Mesenchymal stem cell (in vitro differentiated cells and primary cell): ENCODE measurements around the gene CLTA.

ENCODE experiments used
- DNase-seq: peaks from one replicate; pipeline ENCODE4 v3.0.0-alpha.2; 2013
- H2AFZ ChIP-seq: one replicate; pipeline ENCODE4 v1.6.1; 2013; ENCODE audit warnings: low read depth, mild to moderate bottlenecking, control low read depth, inconsistent platforms, low read length, moderate library complexity
- H2AK5ac ChIP-seq: 2 replicates; pipeline ENCODE4 v1.6.1; 2013; ENCODE audit warnings: low read length, moderate library complexity, mild to moderate bottlenecking, inconsistent platforms; ENCODE audit not compliant: severe bottlenecking
- H2BK120ac ChIP-seq: one replicate; pipeline ENCODE4 v1.6.1; 2013; ENCODE audit warnings: low read depth, mild to moderate bottlenecking, inconsistent platforms, low read length, moderate library complexity
- H2BK12ac ChIP-seq, 2 experiments: one replicate each; pipeline ENCODE4 v1.6.1; 2013; ENCODE audit warnings: inconsistent platforms in 2 of 2, low read length in 2 of 2, mild to moderate bottlenecking in 2 of 2, moderate library complexity in 2 of 2, control low read depth in 1 of 2
- H2BK15ac ChIP-seq: one replicate; pipeline ENCODE4 v1.6.1; 2013; ENCODE audit warnings: mild to moderate bottlenecking, low read depth, inconsistent platforms; ENCODE audit not compliant: poor library complexity, severe bottlenecking
- H2BK5ac ChIP-seq: 2 replicates; pipeline ENCODE4 v1.6.1; 2013; ENCODE audit warnings: low read depth, mild to moderate bottlenecking, low read length, control low read depth, inconsistent platforms; ENCODE audit not compliant: poor library complexity, severe bottlenecking
- H3K14ac ChIP-seq, 2 experiments: one replicate each; pipeline ENCODE4 v1.6.1; 2013; ENCODE audit warnings: inconsistent platforms in 2 of 2, low read length in 2 of 2, control low read depth in 1 of 2, mild to moderate bottlenecking in 1 of 2, moderate library complexity in 1 of 2
- H3K18ac ChIP-seq, 2 experiments: one replicate each; pipeline ENCODE4 v1.6.1; 2013; ENCODE audit warnings: inconsistent platforms in 2 of 2, low read length in 2 of 2, control low read depth in 1 of 2, low read depth in 1 of 2, mild to moderate bottlenecking in 1 of 2
- H3K23ac ChIP-seq, 2 experiments: one replicate each; pipeline ENCODE4 v1.6.1; 2013; ENCODE audit warnings: inconsistent platforms in 2 of 2, low read length in 2 of 2, mild to moderate bottlenecking in 2 of 2, moderate library complexity in 2 of 2, control low read depth in 1 of 2
- H3K27ac ChIP-seq: 2 replicates; pipeline ENCODE4 v1.5.1; 2013; ENCODE audit warnings: mild to moderate bottlenecking, moderate library complexity, low read length, control low read depth, inconsistent platforms; ENCODE audit not compliant: poor library complexity, severe bottlenecking
- H3K27me3 ChIP-seq, 2 experiments: 2 replicates each; pipeline versions ENCODE4 v1.6.1 to v1.7.0; 2013; ENCODE audit warnings: low read length in 2 of 2, mild to moderate bottlenecking in 2 of 2, moderate library complexity in 2 of 2, control low read depth in 1 of 2, inconsistent platforms in 1 of 2; ENCODE audit not compliant: control insufficient read depth in 1 of 2, insufficient read depth in 1 of 2
- H3K36me3 ChIP-seq, 2 experiments: 2 replicates each; pipeline versions ENCODE4 v1.6.1 to v1.7.0; 2013; ENCODE audit warnings: low read length in 2 of 2, control low read depth in 1 of 2, inconsistent platforms in 1 of 2, low read depth in 1 of 2, mild to moderate bottlenecking in 1 of 2; ENCODE audit not compliant: insufficient read depth in 2 of 2, control insufficient read depth in 1 of 2
- H3K4ac ChIP-seq, 2 experiments: one replicate each; pipeline ENCODE4 v1.6.1; 2013; ENCODE audit warnings: inconsistent platforms in 2 of 2, low read length in 2 of 2, mild to moderate bottlenecking in 2 of 2, moderate library complexity in 2 of 2, control low read depth in 1 of 2, low read depth in 1 of 2
- H3K4me1 ChIP-seq: 2 replicates; pipeline ENCODE4 v1.6.1; 2013; ENCODE audit warnings: low read depth, low read length, control low read depth; ENCODE audit not compliant: control insufficient read depth, insufficient read depth
- H3K4me2 ChIP-seq: 2 replicates; pipeline ENCODE4 v1.6.1; 2013; ENCODE audit warnings: low read length, mild to moderate bottlenecking, inconsistent platforms; ENCODE audit not compliant: poor library complexity, severe bottlenecking
- H3K4me3 ChIP-seq, 2 experiments: 2 replicates each; pipeline versions ENCODE4 v1.5.1 to v1.7.0; 2013; ENCODE audit warnings: low read length in 2 of 2, mild to moderate bottlenecking in 2 of 2, control low read depth in 1 of 2, low read depth in 1 of 2; ENCODE audit not compliant: insufficient read depth in 1 of 2
- H3K79me1 ChIP-seq: replicated peaks from 2 replicates; pipeline ENCODE4 v1.6.1; 2013; ENCODE audit warnings: mild to moderate bottlenecking, control low read depth, low read length, inconsistent platforms; ENCODE audit not compliant: poor library complexity, severe bottlenecking
- H3K9ac ChIP-seq: 2 replicates; pipeline ENCODE4 v1.7.0; 2013; ENCODE audit warnings: mild to moderate bottlenecking, low read length, moderate library complexity
- H3K9me3 ChIP-seq: 2 replicates; pipeline ENCODE4 v1.7.0; 2013; ENCODE audit warnings: mild to moderate bottlenecking, low read length; ENCODE audit not compliant: control insufficient read depth
- H4K8ac ChIP-seq: one replicate; pipeline ENCODE4 v1.6.1; 2013; ENCODE audit warnings: inconsistent platforms, mild to moderate bottlenecking, low read length, moderate library complexity
- H4K91ac ChIP-seq: one replicate; pipeline ENCODE4 v1.6.1; 2013; ENCODE audit warnings: mild to moderate bottlenecking, low read length, inconsistent platforms
- WGBS: methylation state at CpG from one replicate; pipeline ENCODE4 v1.1.7; 2013; ENCODE audit warnings: mixed read lengths; 5-methylcytosine and 5-hydroxymethylcytosine counted together

CLTA gene

DNA sequence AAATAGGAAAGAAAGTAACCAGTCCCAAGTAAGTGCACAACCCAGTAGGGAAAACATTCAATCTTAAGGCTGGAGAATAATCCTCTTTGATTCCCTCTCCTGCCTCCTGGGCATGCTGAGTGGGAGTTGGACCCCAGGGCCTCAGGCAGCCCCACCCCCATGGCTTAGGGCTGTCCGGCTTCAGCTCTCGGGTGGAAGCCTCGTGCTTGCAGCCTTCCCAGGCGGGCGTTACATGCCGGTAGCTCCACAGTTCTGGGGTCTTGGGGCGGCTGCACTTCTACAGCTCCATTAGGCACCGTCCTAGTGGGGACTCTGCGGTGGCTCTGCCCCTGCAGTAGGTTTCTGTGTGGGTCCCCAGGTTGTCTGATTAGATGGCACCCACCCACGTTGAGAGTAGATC lies 44.1 kb upstream of the CLTA start:
- Histone ChIP-seq H2AK5ac (no peak overlapping the region), H3K27ac (no peak overlapping the region), H3K79me1 (peaks cover 27% of the 10 kb centered on the region), H3K27me3 (no peaks in the 10 kb centered on the region), H3K9ac (no peak overlapping the region), H2BK5ac (no peak overlapping the region), H3K4me1 (peaks cover 31% of the 10 kb centered on the region), H3K4me2 (no peak overlapping the region), H3K18ac (no peak overlapping the region), H3K4me3 (no peak overlapping the region), H3K9me3 (peaks cover 6% of the 10 kb centered on the region), H2BK120ac (no peak overlapping the region), H3K14ac (no peak overlapping the region), H2BK12ac (no peak overlapping the region), H4K8ac (no peak overlapping the region), H2BK15ac (peak overlapping the region; percentile 30), H3K23ac (no peak overlapping the region), H2AFZ (no peak overlapping the region), H3K36me3 (peaks cover 17 to 48% of the 10 kb centered on the region in 2 experiments), H4K91ac (no peak overlapping the region), H3K4ac (no peak overlapping the region)
- WGBS: 97% methylated on average over 10 of the region's 10 CpGs
- DNase-seq: no peak

DNA sequence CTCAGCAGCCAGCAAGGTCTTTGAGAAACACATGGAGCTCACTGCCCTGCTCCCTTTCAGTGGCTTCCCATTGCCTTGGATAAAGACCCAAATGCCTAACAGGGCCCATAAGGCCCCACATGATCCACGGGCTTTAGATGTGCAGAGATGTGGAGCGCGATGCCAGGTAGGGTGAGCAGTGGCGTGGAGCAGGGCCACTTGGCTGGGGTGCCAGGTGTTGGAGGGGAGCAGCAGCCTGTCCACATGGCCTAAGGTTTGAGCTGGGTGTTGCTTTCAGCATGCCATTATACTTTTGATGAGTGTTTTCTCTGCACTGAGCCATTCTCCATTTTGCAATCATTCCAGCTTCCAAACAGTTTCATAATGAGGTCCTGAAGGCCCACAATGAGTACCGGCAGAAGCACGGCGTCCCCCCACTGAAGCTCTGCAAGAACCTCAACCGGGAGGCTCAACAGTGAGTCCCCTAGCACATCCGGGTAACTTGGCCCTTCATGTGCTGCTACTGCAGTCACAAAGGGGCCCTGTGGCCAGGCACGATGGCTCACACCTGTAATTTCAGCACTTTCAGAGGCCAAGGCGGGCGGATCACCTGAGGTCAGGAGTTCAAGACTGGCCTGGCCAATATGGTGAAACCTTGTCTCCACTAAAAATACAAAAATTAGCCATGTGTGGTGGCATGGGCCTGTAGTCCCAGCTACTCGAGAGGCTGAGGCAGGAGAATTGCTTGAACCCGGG lies 43.1 kb upstream of the CLTA start:
- Histone ChIP-seq H3K4me2 (no peak overlapping the region), H3K9ac (no peak overlapping the region), H3K4me3 (no peak overlapping the region), H3K4ac (no peak overlapping the region), H3K36me3 (peaks cover 20 to 45% of the 10 kb centered on the region in 2 experiments), H3K27ac (no peak overlapping the region), H3K9me3 (peaks cover 6% of the 10 kb centered on the region), H3K79me1 (peaks cover 17% of the 10 kb centered on the region), H3K18ac (no peak overlapping the region), H2BK5ac (no peak overlapping the region), H3K23ac (no peak overlapping the region), H3K14ac (no peak overlapping the region), H4K8ac (peak overlapping the region; percentile 5), H3K4me1 (peaks cover 36% of the 10 kb centered on the region), H2BK12ac (no peak overlapping the region), H2BK120ac (no peak overlapping the region), H2AFZ (no peak overlapping the region), H2BK15ac (peak overlapping the region; percentile 83), H4K91ac (no peak overlapping the region), H2AK5ac (peak overlapping the region; percentile 12), H3K27me3 (no peaks in the 10 kb centered on the region)
- 95% methylated on average over 14 of the region's 14 CpGs for WGBS
- DNase-seq: no peak

DNA sequence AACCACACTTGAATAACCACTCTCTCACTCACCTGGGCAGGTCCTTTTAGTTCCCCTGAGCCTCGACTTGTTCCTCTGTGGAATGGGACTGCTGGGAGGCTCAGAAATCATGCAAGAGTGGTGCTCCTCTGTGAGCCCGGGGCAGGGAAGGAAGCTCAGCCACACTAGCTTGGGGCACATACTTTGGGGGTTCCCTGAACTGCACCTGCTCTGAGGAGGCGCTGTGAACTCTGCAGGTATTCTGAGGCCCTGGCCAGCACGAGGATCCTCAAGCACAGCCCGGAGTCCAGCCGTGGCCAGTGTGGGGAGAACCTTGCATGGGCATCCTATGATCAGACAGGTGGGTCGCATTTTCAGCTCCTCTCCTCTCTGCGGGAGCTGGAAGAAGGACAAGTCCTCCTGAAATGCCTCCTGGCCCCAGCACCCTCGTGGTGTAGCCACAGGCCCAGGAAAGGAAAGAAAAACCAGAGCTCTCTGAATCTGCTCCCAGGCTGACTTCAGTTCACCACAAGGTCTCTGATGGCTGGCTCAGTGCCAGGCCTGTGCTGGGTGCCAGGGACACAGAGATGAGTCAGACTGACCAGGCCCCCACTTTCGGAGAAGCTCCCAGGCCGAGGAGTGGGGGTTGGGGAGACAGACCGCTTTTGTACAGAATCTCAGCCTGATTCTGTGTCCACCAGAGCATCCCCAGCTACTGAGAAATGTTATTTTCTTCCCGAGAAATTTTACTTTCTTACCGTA lies 42.2 kb upstream of the CLTA start:
- H2BK15ac ChIP-seq: peak overlapping the region; percentile 80
- H2BK5ac ChIP-seq: peak overlapping the region; percentile 66
- peaks cover 31% of the 10 kb centered on the region for H3K4me1 ChIP-seq
- peak overlapping the region in 1 of 2 experiments; percentile 20 for H3K4me3 ChIP-seq
- H3K27ac ChIP-seq: peak overlapping the region; percentile 97
- no peaks in the 10 kb centered on the region for H3K27me3 ChIP-seq
- peak overlapping the region; percentile 37 for H3K9ac ChIP-seq
- peaks cover 6% of the 10 kb centered on the region for H3K9me3 ChIP-seq
- peak overlapping the region in 1 of 2 experiments; percentile 35 for H3K14ac ChIP-seq
- no peak overlapping the region for H2AFZ ChIP-seq
- H2AK5ac ChIP-seq: peak overlapping the region; percentile 72
- H3K36me3 ChIP-seq: peaks cover 20 to 36% of the 10 kb centered on the region in 2 experiments
- DNase-seq: peak; percentile 99
- H3K79me1 ChIP-seq: peaks cover 10% of the 10 kb centered on the region
- peak overlapping the region; percentile 57 for H3K4me2 ChIP-seq
- H2BK12ac ChIP-seq: peak overlapping the region; percentile 71 to 89
- no peak overlapping the region for H3K23ac ChIP-seq
- H2BK120ac ChIP-seq: no peak overlapping the region
- no peak overlapping the region for H4K8ac ChIP-seq
- H3K4ac ChIP-seq: peak overlapping the region in 1 of 2 experiments; percentile 51
- peak overlapping the region; percentile 70 to 79 for H3K18ac ChIP-seq
- peak overlapping the region; percentile 84 for H4K91ac ChIP-seq
- WGBS: 48% methylated on average over 12 of the region's 14 CpGs

DNA sequence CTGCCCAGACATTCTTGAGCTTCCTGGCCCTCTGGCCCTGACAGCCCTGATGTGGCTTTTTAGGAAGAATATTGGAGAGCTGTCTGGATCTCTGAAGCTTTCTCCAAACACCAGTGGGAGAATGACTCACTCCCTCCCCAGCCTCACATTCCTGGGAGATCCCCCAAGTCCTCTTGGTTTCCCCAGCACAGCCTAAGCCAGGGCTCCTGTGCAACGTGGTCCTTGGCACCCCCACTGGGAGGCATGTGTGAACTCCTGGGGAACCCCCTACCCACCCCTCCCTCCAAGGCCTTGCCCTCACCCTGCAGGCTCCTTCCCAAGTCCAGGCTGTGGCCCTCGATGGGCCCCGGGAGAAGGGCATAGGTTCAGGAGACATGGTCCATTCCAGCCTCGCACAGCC lies 41.5 kb upstream of the CLTA start:
- H2BK12ac ChIP-seq: peak overlapping the region; percentile 32 to 94
- peaks cover 20 to 36% of the 10 kb centered on the region in 2 experiments for H3K36me3 ChIP-seq
- H2BK15ac ChIP-seq: peak overlapping the region; percentile 82
- no peak overlapping the region for H2AFZ ChIP-seq
- peak overlapping the region; percentile 57 for H3K4me2 ChIP-seq
- H3K14ac ChIP-seq: peak overlapping the region in 1 of 2 experiments; percentile 62
- peak overlapping the region; percentile 80 for H2BK5ac ChIP-seq
- H3K9me3 ChIP-seq: peaks cover 6% of the 10 kb centered on the region
- peak overlapping the region; percentile 37 for H3K9ac ChIP-seq
- peak overlapping the region; percentile 7 to 12 for H3K4ac ChIP-seq
- peak; percentile 92 for DNase-seq
- peak overlapping the region; percentile 59 for H4K8ac ChIP-seq
- H3K79me1 ChIP-seq: peaks cover 9% of the 10 kb centered on the region
- peak overlapping the region in 1 of 2 experiments; percentile 7 for H3K4me3 ChIP-seq
- H3K23ac ChIP-seq: no peak overlapping the region
- peak overlapping the region; percentile 77 to 89 for H3K18ac ChIP-seq
- H2AK5ac ChIP-seq: peak overlapping the region; percentile 40
- H3K27ac ChIP-seq: peak overlapping the region; percentile 97
- 67% methylated on average over 4 of the region's 4 CpGs for WGBS
- H2BK120ac ChIP-seq: peak overlapping the region; percentile 91
- H3K27me3 ChIP-seq: no peaks in the 10 kb centered on the region
- peaks cover 33% of the 10 kb centered on the region for H3K4me1 ChIP-seq
- H4K91ac ChIP-seq: peak overlapping the region; percentile 85
